Psoas muscle (tissue), 8 donors: ENCODE results near the gene KNDC1. TPM values are rescaled to one million over a fixed set of nuclear protein-coding genes. Genes with fewer than 3 reads are reported as not detected.
A peak's percentile ranks its signal among the peaks of the same experiment; 100 is the strongest.

Experiments
- ATAC-seq, 4 donors: fragments of 200-7000 bp; cut with Tn5 transposase; one replicate each; pipeline ENCODE4 v1.9.1; 2020; ENCODE audit warnings: moderate library complexity in 3 of 4, mild to moderate bottlenecking in 2 of 4
- DNase-seq, 2 donors: peaks; one replicate each; pipeline ENCODE4 v3.0.0-alpha.2; 2020
- H3K27ac ChIP-seq: fragments of 200-600 bp; one replicate; pipeline ENCODE4 v1.8.0; 2022
- H3K27me3 ChIP-seq, 3 donors: fragments of 200-600 bp in 1 of 3; one replicate each; pipeline versions ENCODE4 v1.6.1 to v1.8.0; 2013 to 2022; ENCODE audit warnings: low read length in 2 of 3, mild to moderate bottlenecking in 2 of 3, moderate library complexity in 1 of 3; ENCODE audit not compliant: insufficient read depth in 3 of 3
- H3K36me3 ChIP-seq, 2 donors: fragments of 200-600 bp in 1 of 2; one replicate each; pipeline versions ENCODE4 v1.6.1 to v1.8.0; 2013 to 2022; ENCODE audit warnings: low read depth in 1 of 2, mild to moderate bottlenecking in 1 of 2, moderate library complexity in 1 of 2; ENCODE audit not compliant: insufficient read depth in 1 of 2
- H3K4me1 ChIP-seq: fragments of 200-600 bp; one replicate; pipeline ENCODE4 v1.8.0; 2022
- H3K4me3 ChIP-seq: fragments of 200-600 bp; one replicate; pipeline ENCODE4 v1.8.0; 2022; ENCODE audit warnings: mild to moderate bottlenecking
- H3K9me3 ChIP-seq: fragments of 200-600 bp; one replicate; pipeline ENCODE4 v1.8.0; 2022
- WGBS, 3 donors: extraction: QIAGEN DNeasy Blood & Tissue Kit; methylation state at CpG; one replicate each; pipeline versions ENCODE4 v1.1.6 to v1.1.7; 2013; 5-methylcytosine and 5-hydroxymethylcytosine counted together
- intact Hi-C, 2 donors: fragments of 100-400 bp; cut with DNase I; formaldehyde crosslinking; loops; one replicate each; pipeline versions ENCODE4 v1.11.0 to v1.14.2; 2022
- polyA plus RNA-seq, 3 donors: library from polyadenylated mRNA; stranded (reverse); fragments of 200-250 nt; gene quantifications; one replicate each; pipeline ENCODE4 v1.2.3, GENCODE V29; 2013
- total RNA-seq, 4 donors: library from RNA; stranded (reverse); fragmentation: NEBNext Ultra II Directional in 2 of 4; extraction: Animal tissue kit (Norgen Biotek cat#: 25700) in 2 of 4; gene quantifications; one replicate each; pipeline versions ENCODE4 v1.2.1 to v1.2.4, GENCODE V29; 2021 to 2023
- TF ChIP-seq, protein P1 (sequence below): fragments of 200-600 bp; IDR thresholded peaks from one replicate; pipeline ENCODE4 v1.8.0; 2022; ENCODE audit warnings: antibody characterized with exemption
- donor health status: healthy with polysubstance abuse.
- donor health status: DM: no; HTN: no; CAD: no; lungs with moderate emphysema.
- donor health status: Bipolar disorder and iron deficiency.
- donor health status: healthy.
- donor health status: DM: yes; HTN: yes; CAD: no.
- donor health status: DM: no; HTN: no; CAD: no.
- donor health status: DM: no; HTN: no; CAD: no.
- donor health status: DM: yes; HTN: yes; CAD: no.

Gene KNDC1
- total and polyA plus RNA-seq, 7 donors: under 0.01 to 0.10 (median 0.01) TPM; not detected in 4

DNA sequence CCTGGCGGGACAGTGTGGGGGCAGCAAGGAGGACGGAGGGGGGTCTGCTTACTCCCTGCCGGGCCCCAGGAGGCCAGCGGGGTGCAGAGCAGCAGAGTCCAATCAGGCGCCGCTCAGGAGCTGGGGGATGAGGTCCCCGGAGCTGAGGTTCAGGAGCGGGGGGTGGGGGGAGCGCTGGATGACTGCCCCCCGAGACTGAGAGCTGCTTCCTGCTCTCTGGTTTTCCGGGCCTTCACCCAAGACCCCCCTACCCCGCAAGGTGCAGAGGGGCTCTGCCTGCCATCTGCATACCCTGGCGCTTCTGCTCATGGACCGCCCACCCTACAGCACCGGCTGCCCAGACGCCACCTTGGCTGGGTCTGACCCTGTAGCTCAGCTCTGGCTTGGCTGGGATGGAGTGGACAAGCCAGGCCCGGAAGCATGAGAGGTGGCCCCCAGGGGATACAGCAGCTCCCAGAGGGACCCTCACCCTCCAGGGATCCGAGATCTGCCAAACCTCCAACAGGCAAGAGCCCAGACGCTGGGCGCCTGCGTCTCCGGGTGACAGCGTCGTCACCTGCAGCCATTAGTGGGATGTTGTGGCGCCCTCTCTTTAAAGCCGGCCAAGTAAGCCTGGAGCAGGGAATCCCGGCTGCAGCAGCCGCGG lies 930 bp downstream of the KNDC1 start:
- TF ChIP-seq, protein P1, sequence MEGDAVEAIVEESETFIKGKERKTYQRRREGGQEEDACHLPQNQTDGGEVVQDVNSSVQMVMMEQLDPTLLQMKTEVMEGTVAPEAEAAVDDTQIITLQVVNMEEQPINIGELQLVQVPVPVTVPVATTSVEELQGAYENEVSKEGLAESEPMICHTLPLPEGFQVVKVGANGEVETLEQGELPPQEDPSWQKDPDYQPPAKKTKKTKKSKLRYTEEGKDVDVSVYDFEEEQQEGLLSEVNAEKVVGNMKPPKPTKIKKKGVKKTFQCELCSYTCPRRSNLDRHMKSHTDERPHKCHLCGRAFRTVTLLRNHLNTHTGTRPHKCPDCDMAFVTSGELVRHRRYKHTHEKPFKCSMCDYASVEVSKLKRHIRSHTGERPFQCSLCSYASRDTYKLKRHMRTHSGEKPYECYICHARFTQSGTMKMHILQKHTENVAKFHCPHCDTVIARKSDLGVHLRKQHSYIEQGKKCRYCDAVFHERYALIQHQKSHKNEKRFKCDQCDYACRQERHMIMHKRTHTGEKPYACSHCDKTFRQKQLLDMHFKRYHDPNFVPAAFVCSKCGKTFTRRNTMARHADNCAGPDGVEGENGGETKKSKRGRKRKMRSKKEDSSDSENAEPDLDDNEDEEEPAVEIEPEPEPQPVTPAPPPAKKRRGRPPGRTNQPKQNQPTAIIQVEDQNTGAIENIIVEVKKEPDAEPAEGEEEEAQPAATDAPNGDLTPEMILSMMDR: no peak
- DNase-seq (no peak), ATAC-seq (no peak)
- Histone ChIP-seq H3K36me3 (no peaks in the 10 kb centered on the region), H3K27ac (no peak overlapping the region), H3K4me1 (peaks cover 9% of the 10 kb centered on the region), H3K27me3 (peaks cover 0 to 72% (median 36%) of the 10 kb centered on the region in 3 donors), H3K4me3 (peak overlapping the region; percentile 50), H3K9me3 (no peaks in the 10 kb centered on the region)
- intact Hi-C loops: no loop called here
- 3 to 9% (median 3%) methylated on average over 13 to 29 of the region's 29 CpGs for WGBS, 3 donors

DNA sequence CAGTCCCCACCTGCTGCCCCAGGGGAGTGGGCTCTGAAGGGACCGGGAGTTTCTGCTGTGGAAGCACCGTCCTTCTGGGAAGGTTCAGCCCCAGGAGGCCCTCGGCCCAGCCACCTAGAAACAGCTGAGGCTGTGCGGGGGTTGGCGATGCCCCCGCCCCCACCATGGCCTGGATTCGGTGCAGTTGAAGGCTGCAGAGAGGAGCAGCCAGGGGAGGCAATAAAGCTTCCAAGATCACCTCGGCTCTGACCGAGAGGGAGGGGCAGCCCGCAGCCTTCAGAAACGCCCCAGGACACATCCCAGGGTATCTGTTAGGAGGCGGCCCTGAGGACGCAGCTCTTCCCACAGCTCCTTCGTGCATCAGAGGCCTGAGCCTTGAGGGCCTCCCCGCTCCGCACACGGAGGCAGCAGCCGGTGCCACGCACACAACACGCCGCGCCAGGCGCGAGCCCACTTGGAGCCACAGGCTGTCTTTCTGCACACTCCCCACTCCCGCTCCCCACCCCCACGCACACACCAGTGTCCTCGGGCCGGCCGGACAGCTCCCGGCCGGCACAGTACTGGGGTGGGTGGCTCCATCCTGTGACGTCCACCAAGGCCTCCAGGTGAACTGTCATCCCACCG lies 1.6 kb downstream of the KNDC1 start:
- DNase-seq (no peak), ATAC-seq (no peak)
- H3K4me3 ChIP-seq: no peak overlapping the region
- no peaks in the 10 kb centered on the region for H3K36me3 ChIP-seq
- 35 to 56% (median 41%) methylated on average over 32 to 33 of the region's 33 CpGs for WGBS, 3 donors
- no peaks in the 10 kb centered on the region for H3K9me3 ChIP-seq
- intact Hi-C loops: no loop called here
- H3K4me1 ChIP-seq: peaks cover 9% of the 10 kb centered on the region
- TF ChIP-seq, protein P1: no peak
- H3K27me3 ChIP-seq: peaks cover 0 to 77% (median 37%) of the 10 kb centered on the region in 3 donors
- no peak overlapping the region for H3K27ac ChIP-seq

DNA sequence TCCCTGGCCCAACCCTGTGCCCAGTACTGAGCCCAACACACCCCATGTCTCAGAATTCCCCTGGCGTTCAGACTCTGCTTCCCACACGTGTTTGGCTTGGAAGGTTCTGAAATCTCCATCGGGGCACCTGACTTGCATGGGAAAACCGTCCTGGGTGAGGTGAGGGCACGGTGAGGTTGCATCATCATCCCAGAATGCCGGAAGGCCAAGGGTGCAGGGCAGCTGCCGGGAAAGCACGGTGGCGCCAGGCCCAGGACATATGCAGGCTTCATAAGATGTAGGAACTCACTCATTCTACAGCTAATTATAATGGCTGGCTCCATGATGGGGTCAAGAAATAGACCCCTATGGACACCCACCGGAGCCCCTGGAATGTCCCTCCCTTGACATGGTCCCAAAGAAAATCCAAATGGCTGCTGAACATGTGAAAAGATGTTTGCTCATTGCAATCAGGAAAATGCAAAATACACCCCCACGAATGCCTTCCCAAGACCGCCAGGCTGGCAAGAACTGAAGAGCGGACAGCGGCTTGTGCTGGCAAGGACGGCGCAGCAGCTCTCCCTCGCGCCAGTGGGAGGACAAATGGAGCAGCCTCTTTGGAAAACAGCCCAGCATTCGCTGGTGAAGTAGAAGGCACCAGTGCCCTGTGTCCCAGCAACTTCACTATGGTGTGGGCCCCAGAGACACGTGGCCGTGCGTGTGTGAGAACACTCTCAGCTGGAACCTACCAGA lies 2.3 kb downstream of the KNDC1 start:
- peaks cover 0 to 84% (median 37%) of the 10 kb centered on the region in 3 donors for H3K27me3 ChIP-seq

DNA sequence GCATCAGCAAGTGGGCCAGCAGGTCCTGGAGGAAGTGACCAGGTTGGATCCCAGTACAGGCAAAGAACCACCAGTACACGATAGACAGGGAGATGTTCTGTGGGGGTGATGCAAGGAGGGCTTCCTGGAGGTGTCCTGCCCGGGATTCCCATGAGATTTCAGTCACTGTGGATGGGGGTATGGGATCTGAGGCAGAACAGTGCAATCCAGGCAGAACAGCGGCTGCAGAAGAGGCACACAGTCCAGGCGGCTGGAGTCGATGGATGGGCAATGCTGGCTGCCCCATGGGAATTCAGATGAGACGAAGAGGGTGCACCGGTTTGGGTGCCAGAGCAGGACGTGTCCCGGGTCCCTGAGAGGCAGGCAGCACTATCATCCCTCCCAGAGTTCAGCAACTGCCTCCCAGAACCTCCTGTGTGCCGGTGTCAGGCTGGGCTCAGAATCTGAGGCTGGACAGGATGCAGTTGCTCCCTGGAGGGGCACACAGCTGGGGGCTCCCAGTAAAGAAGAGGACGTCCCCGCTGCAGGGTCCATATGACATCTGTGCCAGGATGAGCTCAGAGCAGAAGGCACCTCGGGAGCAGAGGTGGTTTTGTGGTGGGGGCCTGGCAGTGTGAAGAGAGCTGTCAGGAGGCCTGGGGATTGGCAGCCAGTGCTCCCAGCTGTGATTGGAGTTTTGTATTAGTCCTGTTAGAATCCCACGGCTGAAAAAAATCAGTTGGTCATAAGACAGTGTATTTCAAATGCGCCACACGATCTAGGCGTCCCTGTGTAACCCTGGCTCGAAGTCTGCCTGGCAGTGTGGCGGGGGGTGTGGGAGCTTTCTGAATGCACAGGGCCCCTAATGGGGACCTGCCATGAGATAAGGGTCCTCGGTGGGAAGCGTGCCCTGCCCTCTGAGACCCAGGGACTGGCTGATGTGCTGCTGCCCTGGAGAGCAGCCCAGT lies 3.2 kb downstream of the KNDC1 start:
- TF ChIP-seq, protein P1: no peak
- 44 to 51% (median 48%) methylated on average over 21 of the region's 21 CpGs for WGBS, 3 donors
- Histone ChIP-seq H3K4me3 (no peak overlapping the region), H3K27ac (no peak overlapping the region), H3K27me3 (peaks cover 0 to 91% (median 34%) of the 10 kb centered on the region in 3 donors), H3K36me3 (no peaks in the 10 kb centered on the region), H3K9me3 (no peaks in the 10 kb centered on the region), H3K4me1 (peaks cover 9% of the 10 kb centered on the region)
- DNase-seq (peak in 1 of 2 donors; percentile 36), ATAC-seq (no peak)
- intact Hi-C loops: no loop called here

More for the DNA sequence above, 2.3 kb downstream of the KNDC1 start:
- Histone ChIP-seq H3K4me1 (peaks cover 9% of the 10 kb centered on the region), H3K36me3 (no peaks in the 10 kb centered on the region), H3K4me3 (no peak overlapping the region), H3K9me3 (no peaks in the 10 kb centered on the region), H3K27ac (no peak overlapping the region)
- 33 to 47% (median 34%) methylated on average over 22 of the region's 22 CpGs for WGBS, 3 donors
- TF ChIP-seq, protein P1: no peak
- intact Hi-C loops: no loop called here
- DNase-seq (no peak), ATAC-seq (no peak)
